ENCODE data around the gene ERG28.

The ERG28 gene

GRCh38 chr14:75643985-75644384 is 16.7 kb downstream of the ERG28 start:
- Histone ChIP-seq H3K27ac (no peak overlapping the region), H3K27me3 (replicated peaks) (no peaks in the 10 kb centered on the region), H3K36me3 (replicated peaks) (no peaks in the 10 kb centered on the region), H3K4me3 (ENCODE audit: low read depth, low read length) (no peak overlapping the region)
- no peak for DNase-seq
- TF ChIP-seq CTCF (IDR thresholded peaks at IDR 0.05; ENCODE audit: low read depth, low read length, missing control alignments) = no peak
- in situ Hi-C loops (cut with HindIII; ENCODE audit: low pct_ligation_motif_present, low sequenced_read_pairs) = no loop called here

- H3K4me3 ChIP-seq (ENCODE audit: low read depth, low read length) = no peak overlapping the region
- no peaks in the 10 kb centered on the region for H3K27me3 ChIP-seq (replicated peaks)
- H3K36me3 ChIP-seq (replicated peaks) = no peaks in the 10 kb centered on the region
- no peak for DNase-seq
- no peak for TF ChIP-seq CTCF (IDR thresholded peaks at IDR 0.05; ENCODE audit: low read depth, low read length, missing control alignments)
- no peak overlapping the region for H3K27ac ChIP-seq
- in situ Hi-C loops (cut with HindIII; ENCODE audit: low pct_ligation_motif_present, low sequenced_read_pairs) = no loop called here
Measured at GRCh38 chr14:75640876-75641275, 19.8 kb downstream of the ERG28 start.

- no peaks in the 10 kb centered on the region for H3K27me3 ChIP-seq (replicated peaks)
- no peak for TF ChIP-seq CTCF (IDR thresholded peaks at IDR 0.05; ENCODE audit: low read depth, low read length, missing control alignments)
- no peak overlapping the region for H3K27ac ChIP-seq
- peak; percentile 63 for DNase-seq
- H3K36me3 ChIP-seq (replicated peaks) = no peaks in the 10 kb centered on the region
- H3K4me3 ChIP-seq (ENCODE audit: low read depth, low read length) = no peak overlapping the region
- in situ Hi-C loops (cut with HindIII; ENCODE audit: low pct_ligation_motif_present, low sequenced_read_pairs) = no loop called here
Measured at GRCh38 chr14:75636100-75636692, 24.5 kb downstream of the ERG28 start.

GRCh38 chr14:75634848-75635247 is 25.8 kb downstream of the ERG28 start:
- in situ Hi-C loops (cut with HindIII; ENCODE audit: low pct_ligation_motif_present, low sequenced_read_pairs) = no loop called here
- no peak overlapping the region for H3K27ac ChIP-seq
- H3K4me3 ChIP-seq (ENCODE audit: low read depth, low read length) = no peak overlapping the region
- DNase-seq = no peak
- no peaks in the 10 kb centered on the region for H3K36me3 ChIP-seq (replicated peaks)
- H3K27me3 ChIP-seq (replicated peaks) = no peaks in the 10 kb centered on the region
- no peak for TF ChIP-seq CTCF (IDR thresholded peaks at IDR 0.05; ENCODE audit: low read depth, low read length, missing control alignments)

GRCh38 chr14:75631453-75631831 is 29.2 kb downstream of the ERG28 start:
- in situ Hi-C loops (cut with HindIII; ENCODE audit: low pct_ligation_motif_present, low sequenced_read_pairs) = no loop called here
- H3K27me3 ChIP-seq (replicated peaks) = no peaks in the 10 kb centered on the region
- DNase-seq = no peak
- H3K4me3 ChIP-seq (ENCODE audit: low read depth, low read length) = no peak overlapping the region
- H3K27ac ChIP-seq = no peak overlapping the region
- H3K36me3 ChIP-seq (replicated peaks) = no peaks in the 10 kb centered on the region
- TF ChIP-seq CTCF (IDR thresholded peaks at IDR 0.05; ENCODE audit: low read depth, low read length, missing control alignments) = no peak
